Measurements from ENCODE around the gene TM7SF2. TPM values are rescaled to one million over a fixed set of nuclear protein-coding genes. Genes with fewer than 3 reads are reported as not detected.

Gene TM7SF2
- total and polyA plus RNA-seq, 12 donors, result 18.5 to 87.8 (median 69.5) TPM

DNA sequence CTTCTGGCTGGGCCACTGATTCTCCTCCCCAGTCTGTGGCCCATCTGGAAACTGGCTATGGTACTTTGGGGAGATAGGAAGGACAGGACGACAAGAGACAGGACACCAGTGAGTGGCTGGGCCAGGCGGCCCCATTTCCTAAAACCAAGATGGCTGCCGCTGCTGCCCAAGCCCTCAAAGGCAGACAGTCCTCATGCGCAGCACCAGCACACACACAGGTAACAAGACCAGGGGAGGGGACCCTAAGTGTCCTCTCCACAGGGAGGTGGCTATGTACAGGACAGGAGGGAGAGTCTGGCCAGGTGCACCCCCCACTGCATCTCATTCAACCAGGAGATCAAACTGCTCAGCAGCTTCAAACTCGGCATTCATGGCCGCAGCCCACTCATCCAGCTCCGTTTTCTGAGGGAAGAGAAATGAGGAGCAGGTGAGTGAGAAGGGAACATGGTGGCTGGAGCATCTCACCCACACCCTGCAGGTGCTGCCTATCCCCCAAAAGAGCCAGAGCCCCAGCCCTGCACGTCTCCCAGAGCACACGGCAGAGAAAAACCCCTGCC lies 32.8 kb upstream of the TM7SF2 start:
- no peaks in the 10 kb centered on the region for H3K9me3 ChIP-seq
- no peak for DNase-seq
- H3K36me3 ChIP-seq, result peaks cover 0 to 16% (median 0%) of the 10 kb centered on the region in 9 donors
- no peak overlapping the region for H3K4me3 ChIP-seq
- no peak for ATAC-seq
- H3K27me3 ChIP-seq, result no peaks in the 10 kb centered on the region
- TF ChIP-seq, protein P1, sequence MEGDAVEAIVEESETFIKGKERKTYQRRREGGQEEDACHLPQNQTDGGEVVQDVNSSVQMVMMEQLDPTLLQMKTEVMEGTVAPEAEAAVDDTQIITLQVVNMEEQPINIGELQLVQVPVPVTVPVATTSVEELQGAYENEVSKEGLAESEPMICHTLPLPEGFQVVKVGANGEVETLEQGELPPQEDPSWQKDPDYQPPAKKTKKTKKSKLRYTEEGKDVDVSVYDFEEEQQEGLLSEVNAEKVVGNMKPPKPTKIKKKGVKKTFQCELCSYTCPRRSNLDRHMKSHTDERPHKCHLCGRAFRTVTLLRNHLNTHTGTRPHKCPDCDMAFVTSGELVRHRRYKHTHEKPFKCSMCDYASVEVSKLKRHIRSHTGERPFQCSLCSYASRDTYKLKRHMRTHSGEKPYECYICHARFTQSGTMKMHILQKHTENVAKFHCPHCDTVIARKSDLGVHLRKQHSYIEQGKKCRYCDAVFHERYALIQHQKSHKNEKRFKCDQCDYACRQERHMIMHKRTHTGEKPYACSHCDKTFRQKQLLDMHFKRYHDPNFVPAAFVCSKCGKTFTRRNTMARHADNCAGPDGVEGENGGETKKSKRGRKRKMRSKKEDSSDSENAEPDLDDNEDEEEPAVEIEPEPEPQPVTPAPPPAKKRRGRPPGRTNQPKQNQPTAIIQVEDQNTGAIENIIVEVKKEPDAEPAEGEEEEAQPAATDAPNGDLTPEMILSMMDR (IDR thresholded peaks at IDR 0.05), result no peak
- no peak overlapping the region for H3K27ac ChIP-seq
- 88 to 93% methylated on average over 9 of the region's 9 CpGs for WGBS, 2 donors
- H3K4me1 ChIP-seq, result peaks cover 0 to 21% (median 7%) of the 10 kb centered on the region in 9 donors
- intact Hi-C loops (cut with DNase I), result no loop called here

DNA sequence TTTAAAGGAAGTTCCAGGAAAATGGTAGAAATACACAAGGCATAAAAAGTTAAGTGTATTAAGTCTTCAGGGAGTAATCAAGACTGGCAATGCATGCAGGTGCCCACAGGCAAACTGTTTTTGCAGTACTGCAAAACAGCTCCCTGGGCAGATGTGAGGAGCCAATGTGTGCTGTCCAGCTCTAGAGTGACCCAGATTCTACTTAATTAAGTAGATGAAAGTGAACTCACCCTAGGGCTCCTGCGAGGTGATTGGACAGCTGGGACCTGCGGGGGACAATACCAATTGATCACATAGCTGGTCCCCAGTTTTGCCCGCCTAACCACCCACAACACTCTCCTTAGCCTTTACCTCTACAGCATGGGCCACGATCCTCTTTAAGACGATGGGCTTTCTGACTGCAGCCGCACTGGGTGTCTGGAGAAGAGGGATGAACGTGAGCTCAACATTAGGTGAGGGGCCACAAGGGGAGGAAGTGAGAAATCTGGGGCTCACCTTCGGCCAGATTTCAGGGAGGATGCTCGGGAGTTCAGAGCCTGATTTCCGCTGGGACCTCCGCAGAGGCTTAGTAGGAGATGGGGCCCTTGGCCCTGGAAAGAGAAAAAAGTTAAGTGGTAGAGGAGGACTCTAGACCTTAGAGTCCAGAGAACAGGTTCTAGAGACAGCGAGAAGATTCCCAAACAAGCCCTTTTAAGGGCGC lies 28.4 kb upstream of the TM7SF2 start:
- intact Hi-C loops (cut with DNase I), result loop anchor here in 6 of 10 donors (5.0 to 10.0 kb wide), 5 partner anchors 39 to 158 kb away; partner anchors contain the start of genes FAU (in 2 of the 6), MRPL49 (in 2 of the 6), SNX15 (in 2 of the 6) and ARL2 (in 1 of the 6)
- whole genome bisulfite sequencing, 2 donors, result 3 to 8% methylated on average over 13 of the region's 13 CpGs
- Histone ChIP-seq H3K9me3 (no peaks in the 10 kb centered on the region), H3K4me1 (peaks cover 6 to 34% (median 20%) of the 10 kb centered on the region in 9 donors), H3K27ac (peak overlapping the region in 7 of 10 donors; percentile 82 to 96 (median 93)), H3K36me3 (peaks cover 0 to 50% (median 17%) of the 10 kb centered on the region in 9 donors), H3K27me3 (no peaks in the 10 kb centered on the region), H3K4me3 (peak overlapping the region; percentile 64 to 93 (median 81))
- no peak for DNase-seq
- TF ChIP-seq, protein P1 (IDR thresholded peaks at IDR 0.05), result no peak
- ATAC-seq, result peak in 1 of 8 donors; percentile 2

DNA sequence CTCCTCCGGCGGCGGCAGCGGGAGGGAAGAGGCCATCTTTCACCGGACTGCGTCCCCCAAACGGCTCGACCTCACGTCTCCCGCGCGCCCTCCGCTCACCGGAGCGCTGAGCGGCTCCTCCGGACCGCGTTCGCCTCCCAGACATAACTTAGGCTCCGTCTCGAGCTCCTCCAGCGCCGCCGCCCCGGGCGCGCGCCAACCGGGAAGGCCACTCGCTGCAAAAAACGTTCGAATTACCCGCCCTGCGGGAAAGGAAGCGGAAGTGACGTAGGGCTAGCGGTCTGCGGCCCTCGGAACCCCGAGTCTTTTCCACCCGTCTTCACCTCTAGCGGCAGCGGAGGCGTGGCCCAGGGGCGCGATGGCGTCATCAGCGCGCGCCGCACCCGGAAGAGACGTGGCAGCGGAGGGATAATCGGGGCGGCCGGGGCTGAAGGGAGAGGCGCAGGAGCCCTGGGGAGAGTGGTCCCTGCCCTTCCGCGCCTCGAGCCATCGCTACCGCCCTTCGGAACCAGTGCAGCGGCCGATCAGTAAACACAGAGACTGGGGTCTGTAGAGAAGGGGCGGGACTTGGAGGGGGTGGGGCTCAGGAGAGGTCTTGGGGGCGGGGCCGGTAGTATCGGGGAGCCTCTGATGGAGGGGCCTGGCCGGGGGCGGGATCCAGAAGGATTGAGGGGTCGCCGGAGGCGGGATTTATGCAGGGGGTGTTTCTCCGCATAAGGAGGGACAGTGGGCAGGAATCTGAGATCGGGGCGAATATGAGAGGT lies 27.7 kb upstream of the TM7SF2 start, which contains the start of the genes CDCA5 and ZFPL1:
Gene CDCA5 (minus strand): TSS at position 207 of the 764 bp plus-strand sequence. CDS start 62 bp downstream, at position 145.
Gene ZFPL1 (plus strand): TSS at position 389 of the 764 bp plus-strand sequence. CDS start 477 bp downstream, outside the sequence.
- intact Hi-C loops (cut with DNase I), result loop anchor here in 6 of 10 donors (1.0 to 10.0 kb wide), 11 partner anchors 12 to 159 kb away; partner anchors contain the start of genes FAU (in 4 of the 6), MRPL49 (in 4 of the 6), SNX15 (in 3 of the 6) and SAC3D1 (in 2 of the 6)
- no peaks in the 10 kb centered on the region for H3K27me3 ChIP-seq
- peak within 1 kb of the TSS; percentile 79 to 96 (median 92) for H3K27ac ChIP-seq
- ATAC-seq (peak; percentile 94 to 98 (median 98)), DNase-seq (peak; percentile 95)
- peaks cover 6 to 34% (median 20%) of the 10 kb centered on the region in 9 donors for H3K4me1 ChIP-seq
- no peaks in the 10 kb centered on the region for H3K9me3 ChIP-seq
- peaks cover 0 to 57% (median 17%) of the 10 kb centered on the region in 9 donors for H3K36me3 ChIP-seq
- TF ChIP-seq, protein P1 (IDR thresholded peaks at IDR 0.05), result no peak
- 0% methylated on average over 79 of the region's 79 CpGs for WGBS, 2 donors
- H3K4me3 ChIP-seq, result peak within 1 kb of the TSS; percentile 64 to 93 (median 81)
